ENCODE measurements around the gene RSPO4. TPM values are rescaled to one million over a fixed set of nuclear protein-coding genes. Genes with fewer than 3 reads are reported as not detected.

RSPO4 gene
- total and polyA plus RNA-seq, 2 of the 8 experiments (the other 6 are each of a cell fraction or from before 2014, with no cell fraction given) = 3.4 to 6.4 TPM

DNA sequence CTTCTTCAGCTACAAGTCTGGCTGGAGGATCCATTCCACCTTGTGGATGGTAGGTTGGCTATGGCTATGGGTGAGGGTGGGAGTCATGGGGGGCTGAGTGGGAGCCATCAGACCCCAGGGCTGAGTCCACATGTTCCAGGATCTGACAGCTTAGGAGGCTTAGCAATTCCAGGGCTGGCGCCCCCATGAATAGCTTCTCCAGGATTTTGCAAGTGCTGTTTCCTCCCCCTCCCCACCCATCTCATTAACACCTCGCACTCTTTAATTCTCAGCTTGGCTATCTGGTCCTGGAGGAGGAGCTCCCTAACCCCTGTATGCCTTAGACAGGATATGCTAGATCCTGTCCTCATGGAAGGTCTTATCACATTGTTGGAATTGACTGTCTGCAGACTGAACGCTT lies 47.0 kb downstream of the RSPO4 start:
- WGBS, 2 experiments (ENCODE audit: extremely low coverage in 1 of 2, insufficient coverage in 1 of 2, insufficient read length in 1 of 2, insufficient replicate concordance in 2 of 2, low coverage in 1 of 2, low lambda C conversion rate in 2 of 2, missing lambda C conversion rate in 1 of 2) = 92% methylated on average over 3 of the region's 3 CpGs; no CpG with 5 or more reads in 1 of the 2 experiments
- Histone ChIP-seq H2BK15ac (ENCODE audit: low read length) (no peak overlapping the region), H2AK5ac (ENCODE audit: low read depth, low read length) (no peak overlapping the region), H3K36me3 (ENCODE audit: control insufficient read depth in 2 of 4, insufficient read depth in 4 of 4, low read length in 3 of 4) (no peaks in the 10 kb centered on the region), H3K27ac (ENCODE audit: low read depth, low read length) (no peak overlapping the region), H2AFZ (ENCODE audit: low read length) (no peak overlapping the region), H3K4me3 (ENCODE audit: extremely low read depth in 1 of 4, insufficient read depth in 2 of 4, low read depth in 3 of 4, low read length in 4 of 4) (no peak overlapping the region), H2BK5ac (ENCODE audit: low read depth, low read length) (no peak overlapping the region), H3K9me3 (ENCODE audit: insufficient read depth in 2 of 2, low read depth in 1 of 2, low read length in 1 of 2) (no peaks in the 10 kb centered on the region), H3K4ac (replicated peaks; ENCODE audit: insufficient read length, low read depth, low read length) (no peak overlapping the region), H3K18ac (ENCODE audit: extremely low read depth, low read length) (no peak overlapping the region), H3K23ac (ENCODE audit: insufficient read length) (no peak overlapping the region), H3K14ac (ENCODE audit: insufficient read length) (no peak overlapping the region), H2BK20ac (ENCODE audit: low read length) (no peak overlapping the region), H4K5ac (ENCODE audit: insufficient read length, low read depth, low read length) (no peak overlapping the region), H3K9ac (replicated peaks in 1 of 4; ENCODE audit: extremely low read depth in 1 of 4, low read depth in 3 of 4, low read length in 3 of 4) (no peak overlapping the region), H3K4me2 (ENCODE audit: insufficient read depth in 1 of 2, low read depth in 2 of 2, low read length in 2 of 2) (no peak overlapping the region), H4K8ac (ENCODE audit: extremely low read depth, insufficient read depth, low read length) (no peak overlapping the region), H3K79me2 (ENCODE audit: control insufficient read depth in 1 of 2, insufficient read depth in 2 of 2, low read length in 2 of 2) (no peaks in the 10 kb centered on the region), H3K56ac (replicated peaks; ENCODE audit: insufficient read length, low read depth, low read length) (no peak overlapping the region), H2BK120ac (replicated peaks; ENCODE audit: low read depth, low read length) (no peak overlapping the region), H3K27me3 (replicated peaks in 1 of 4; ENCODE audit: control insufficient read depth in 3 of 4, extremely low read depth in 1 of 4, insufficient read depth in 3 of 4, low read length in 3 of 4) (peaks cover 0 to 3% (median 0%) of the 10 kb centered on the region in 4 experiments; a peak in 1 of 7 replicates), H3K23me2 (ENCODE audit: low read depth, low read length) (no peaks in the 10 kb centered on the region), H4K20me1 (replicated peaks in 1 of 2; ENCODE audit: control insufficient read depth in 1 of 2, insufficient read depth in 2 of 2, low read length in 2 of 2) (peaks cover 0 to 3% of the 10 kb centered on the region in 2 experiments), H4K91ac (replicated peaks; ENCODE audit: insufficient read length, low read length) (no peak overlapping the region), H3K79me1 (ENCODE audit: low read depth, low read length) (no peaks in the 10 kb centered on the region), H3K4me1 (replicated peaks in 1 of 4; ENCODE audit: control insufficient read depth in 3 of 4, insufficient read depth in 4 of 4, low read length in 3 of 4) (peaks cover 0 to 3% (median under 1%) of the 10 kb centered on the region in 4 experiments; a peak in 3 of 7 replicates), H2BK12ac (ENCODE audit: low read depth, low read length) (no peak overlapping the region)
- no peak for FAIRE-seq
- ChIA-PET POLR2A (ENCODE audit: partially characterized antibody) (interaction anchor here (0.6 to 1.5 kb wide), 6 partner anchors 13 to 413 kb away, joined by 3 read pairs; no protein-coding TSS in a partner anchor), CTCF (ENCODE audit: partially characterized antibody) (interaction anchor here (0.6 to 12.5 kb wide), 26 partner anchors 11 to 1716 kb away, joined by 3 to 191 read pairs (median 19); no protein-coding TSS in a partner anchor)
- TF ChIP-seq SRF (IDR thresholded peaks at IDR 0.05; ENCODE audit: low read depth, low read length) = no peak
- TF ChIP-seq CBX5 (IDR thresholded peaks at IDR 0.05; ENCODE audit: low read depth, low read length) = no peak
- no peak for TF ChIP-seq FOSL1 (IDR thresholded peaks at IDR 0.05; ENCODE audit: insufficient read depth, low read depth, low read length)
- TF ChIP-seq CTBP2 (IDR thresholded peaks at IDR 0.05; ENCODE audit: borderline replicate concordance, insufficient read depth, insufficient read length, low read length) = no peak
- no peak for TF ChIP-seq TBP (IDR thresholded peaks at IDR 0.05; ENCODE audit: low read depth, low read length)
- TF ChIP-seq ASH2L (IDR thresholded peaks at IDR 0.05; ENCODE audit: low read length) = no peak
- TF ChIP-seq, protein P1, sequence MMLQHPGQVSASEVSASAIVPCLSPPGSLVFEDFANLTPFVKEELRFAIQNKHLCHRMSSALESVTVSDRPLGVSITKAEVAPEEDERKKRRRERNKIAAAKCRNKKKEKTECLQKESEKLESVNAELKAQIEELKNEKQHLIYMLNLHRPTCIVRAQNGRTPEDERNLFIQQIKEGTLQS (IDR thresholded peaks at IDR 0.05; ENCODE audit: insufficient read depth, low read depth, low read length) = no peak
- no peak for TF ChIP-seq CEBPB (IDR thresholded peaks at IDR 0.05; ENCODE audit: low read depth, low read length)
- no peak for TF ChIP-seq RBBP5 (IDR thresholded peaks at IDR 0.05; ENCODE audit: borderline replicate concordance, low read depth, low read length)
- no peak for TF ChIP-seq BRCA1 (IDR thresholded peaks at IDR 0.05; ENCODE audit: low read depth, low read length)
- TF ChIP-seq KDM1A (IDR thresholded peaks at IDR 0.05; ENCODE audit: borderline replicate concordance, low read length) = no peak
- no peak for TF ChIP-seq SP1 (IDR thresholded peaks at IDR 0.05; ENCODE audit: low read depth, low read length)
- TF ChIP-seq YY1 (IDR thresholded peaks at IDR 0.05; ENCODE audit: low read depth, low read length) = no peak
- no peak for TF ChIP-seq TAF1 (IDR thresholded peaks at IDR 0.05; ENCODE audit: low read depth, low read length)
- no peak for DNase-seq (ENCODE audit: low read depth in 1 of 2, low spot score in 2 of 2)

Measured in H1 (cell line).